ENCODE data around the gene ZNF30. TPM values are rescaled to one million over a fixed set of nuclear protein-coding genes. Genes with fewer than 3 reads are reported as not detected.

The ZNF30 gene
- total and polyA plus RNA-seq, 2 of the 4 experiments (the other 2 are of a cell fraction) = 1.3 to 2.9 TPM

- Histone ChIP-seq H3K4me2 (ENCODE audit: low read depth, low read length) (no peak overlapping the region), H3K9me3 (ENCODE audit: control insufficient read depth, insufficient read depth, low read length) (no peaks in the 10 kb centered on the region), H4K91ac (ENCODE audit: insufficient read depth, low read depth, low read length) (no peak overlapping the region), H3K4ac (ENCODE audit: low read depth, low read length) (no peak overlapping the region), H2AK9ac (replicated peaks; ENCODE audit: low read depth, low read length, poor library complexity) (no peak overlapping the region), H4K8ac (ENCODE audit: low read depth in 2 of 2, low read length in 2 of 2) (no peak overlapping the region), H3K4me3 (ENCODE audit: insufficient read depth, low read depth, low read length) (no peak overlapping the region), H4K20me1 (ENCODE audit: insufficient read depth, low read length) (no peaks in the 10 kb centered on the region), H3K36me3 (ENCODE audit: control insufficient read depth, insufficient read depth, low read length) (no peaks in the 10 kb centered on the region), H3K14ac (replicated peaks; ENCODE audit: low read depth, low read length) (no peak overlapping the region), H2BK5ac (ENCODE audit: low read depth, low read length, poor library complexity, severe bottlenecking) (no peak overlapping the region), H2AK5ac (ENCODE audit: low read depth, low read length) (no peak overlapping the region), H3K9ac (ENCODE audit: low read depth, low read length) (no peak overlapping the region), H4K5ac (ENCODE audit: low read depth, low read length) (no peak overlapping the region), H3K56ac (ENCODE audit: extremely low read depth, insufficient read depth, low read length) (no peak overlapping the region), H3K18ac (ENCODE audit: low read depth, low read length) (no peak overlapping the region), H2BK120ac (ENCODE audit: low read depth, low read length) (no peak overlapping the region), H3K23ac (ENCODE audit: low read depth, low read length) (no peak overlapping the region), H3K27ac (ENCODE audit: insufficient read depth, low read length) (no peak overlapping the region), H2AFZ (replicated peaks; ENCODE audit: low read length, poor library complexity) (peak overlapping the region; percentile 58), H3K9me1 (ENCODE audit: insufficient read depth, low read length) (no peaks in the 10 kb centered on the region), H3K79me1 (ENCODE audit: low read depth in 1 of 2, low read length in 2 of 2) (no peaks in the 10 kb centered on the region), H2BK20ac (ENCODE audit: low read depth, low read length) (no peak overlapping the region), H2BK15ac (ENCODE audit: low read depth, low read length) (no peak overlapping the region), H3K27me3 (ENCODE audit: control insufficient read depth, insufficient read depth, low read length) (peaks cover 6% of the 10 kb centered on the region; the same call in 1 of the 2 replicates), H3K4me1 (ENCODE audit: control insufficient read depth, insufficient read depth, low read length) (no peaks in the 10 kb centered on the region)
- DNase-seq (peak; percentile 24), ATAC-seq (ENCODE audit: low read depth) (peak; percentile 68)
- dilution Hi-C loops (cut with HindIII; ENCODE audit: low sequenced_read_pairs, unreplicated experiment) (no loop called here), intact Hi-C loops (cut with micrococcal nuclease) (no loop called here), in situ Hi-C loops (cut with MboI; ENCODE audit: low sequenced_read_pairs) (no loop called here)
- CTCF ChIA-PET = interaction anchor here (1.0 kb wide), 1 partner anchor 27 kb away, joined by 4 read pairs; no protein-coding TSS in a partner anchor
- WGBS, 2 experiments (ENCODE audit: extremely low coverage in 2 of 2, insufficient read length in 1 of 2) = 5% methylated on average over 2 of the region's 7 CpGs; no CpG with 5 or more reads in 1 of the 2 experiments
- TF ChIP-seq USF2 (IDR thresholded peaks at IDR 0.05; ENCODE audit: low read depth, low read length) (no peak), SMC3 (IDR thresholded peaks at IDR 0.05; ENCODE audit: low read depth, low read length) (no peak), RFX5 (IDR thresholded peaks at IDR 0.05; ENCODE audit: low read depth, low read length) (no peak), MAFK (IDR thresholded peaks at IDR 0.05; ENCODE audit: low read depth, low read length) (no peak), MAZ (IDR thresholded peaks at IDR 0.05; ENCODE audit: borderline replicate concordance, low read depth, low read length) (no peak), BHLHE40 (IDR thresholded peaks at IDR 0.05; ENCODE audit: low read depth, low read length) (no peak), CTCF (conservative IDR thresholded peaks at IDR 0.05; ENCODE audit: low read depth, low read length) (no peak)
- BruUV-seq (replicated peaks) = no TSS peak
- POLR2A ChIA-PET (ENCODE audit: unreplicated experiment) = no interaction called here
Observed at GRCh38 chr19:34985249-34986022, 58.7 kb downstream of the ZNF30 start.
